AG04449 (cell line): ENCODE data around the gene OAT.

Experiments used
- CTCF ChIA-PET: fragments of 350-600 bp; formaldehyde crosslinking; extraction: SDS; loops from one replicate; lab custom pipeline; 2021; ENCODE audit warnings: antibody characterized with exemption; lab: Yijun Ruan, JAX
- POLR2A ChIA-PET: fragments of 400-600, 350-600 bp; formaldehyde crosslinking; extraction: SDS; loops from one replicate; lab custom pipeline; 2020; ENCODE audit warnings: antibody characterized with exemption, inconsistent platforms; lab: Yijun Ruan, JAX
- DNase-seq: peaks from one replicate; pipeline ENCODE4 v3.0.0-alpha.2; 2010; ENCODE audit warnings: low read depth, low spot score
- H3K4me3 ChIP-seq: 2 replicates; pipeline ENCODE4 v1.5.1; 2011; ENCODE audit warnings: low read depth, mild to moderate bottlenecking, control low read depth, low read length
- TF ChIP-seq, protein P1 (sequence below): IDR thresholded peaks from one replicate; pipeline ENCODE4 v1.5.1; 2011; ENCODE audit warnings: mild to moderate bottlenecking, moderate library complexity, low read length, control low read depth, inconsistent platforms; ENCODE audit not compliant: insufficient read depth; ENCODE audit errors: missing control alignments

Gene OAT

DNA sequence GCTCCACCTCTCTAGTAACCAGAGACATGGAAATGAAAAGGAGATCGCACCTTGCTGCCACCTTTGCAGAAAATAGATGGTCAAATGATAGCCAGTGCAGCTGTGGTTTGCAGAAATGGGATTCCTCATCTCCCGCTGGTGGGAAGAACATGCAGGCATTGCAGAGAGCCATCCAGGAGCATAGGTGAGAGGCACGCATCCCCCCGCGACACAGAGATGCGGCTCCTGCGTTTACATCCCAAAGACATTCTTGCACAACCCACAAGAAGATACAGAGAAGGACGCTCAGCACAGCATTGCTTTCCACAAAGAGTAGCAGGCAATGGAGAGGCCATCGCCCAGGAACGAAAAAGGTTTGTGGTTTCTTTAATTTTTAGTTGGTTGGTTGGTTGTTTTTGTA is 56.2 kb downstream of the OAT start:
- TF ChIP-seq, protein P1, sequence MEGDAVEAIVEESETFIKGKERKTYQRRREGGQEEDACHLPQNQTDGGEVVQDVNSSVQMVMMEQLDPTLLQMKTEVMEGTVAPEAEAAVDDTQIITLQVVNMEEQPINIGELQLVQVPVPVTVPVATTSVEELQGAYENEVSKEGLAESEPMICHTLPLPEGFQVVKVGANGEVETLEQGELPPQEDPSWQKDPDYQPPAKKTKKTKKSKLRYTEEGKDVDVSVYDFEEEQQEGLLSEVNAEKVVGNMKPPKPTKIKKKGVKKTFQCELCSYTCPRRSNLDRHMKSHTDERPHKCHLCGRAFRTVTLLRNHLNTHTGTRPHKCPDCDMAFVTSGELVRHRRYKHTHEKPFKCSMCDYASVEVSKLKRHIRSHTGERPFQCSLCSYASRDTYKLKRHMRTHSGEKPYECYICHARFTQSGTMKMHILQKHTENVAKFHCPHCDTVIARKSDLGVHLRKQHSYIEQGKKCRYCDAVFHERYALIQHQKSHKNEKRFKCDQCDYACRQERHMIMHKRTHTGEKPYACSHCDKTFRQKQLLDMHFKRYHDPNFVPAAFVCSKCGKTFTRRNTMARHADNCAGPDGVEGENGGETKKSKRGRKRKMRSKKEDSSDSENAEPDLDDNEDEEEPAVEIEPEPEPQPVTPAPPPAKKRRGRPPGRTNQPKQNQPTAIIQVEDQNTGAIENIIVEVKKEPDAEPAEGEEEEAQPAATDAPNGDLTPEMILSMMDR, result no peak
- no peak overlapping the region for H3K4me3 ChIP-seq
- POLR2A ChIA-PET, result no interaction called here
- CTCF ChIA-PET, result no interaction called here
- DNase-seq, result no peak

DNA sequence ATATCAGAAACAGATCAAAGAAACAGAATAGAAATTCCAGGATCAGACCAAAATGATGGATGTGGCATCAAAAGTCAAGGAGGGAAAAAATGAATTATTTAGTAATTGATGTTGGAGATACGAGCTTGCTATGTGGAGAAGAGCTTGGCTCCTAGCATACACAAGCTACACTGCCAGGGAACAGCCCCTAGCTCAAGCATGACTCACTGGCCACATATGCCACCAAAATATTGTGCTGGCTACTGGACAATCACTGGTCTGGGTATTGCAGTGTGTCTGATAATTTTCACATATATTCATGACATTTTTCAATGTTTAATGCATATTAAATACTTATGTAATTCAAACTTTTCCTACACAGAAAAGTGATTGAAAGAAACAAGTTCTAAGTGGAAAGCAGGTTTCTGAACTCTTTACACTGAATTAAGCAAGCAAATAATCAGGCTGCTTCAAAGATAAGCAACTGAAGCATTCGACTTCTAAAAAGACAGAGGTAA is 59.3 kb downstream of the OAT start:
- no peak for DNase-seq
- TF ChIP-seq, protein P1, result no peak
- H3K4me3 ChIP-seq, result no peak overlapping the region
- POLR2A ChIA-PET, result interaction anchor here (0.5 kb wide), 1 partner anchor 266 kb away, joined by 3 read pairs; the partner anchor contains the start of gene CHST15
- CTCF ChIA-PET, result interaction anchor here (3.2 to 3.6 kb wide), 2 partner anchors 31 to 365 kb away, joined by 11 to 16 read pairs; no protein-coding TSS in a partner anchor

DNA sequence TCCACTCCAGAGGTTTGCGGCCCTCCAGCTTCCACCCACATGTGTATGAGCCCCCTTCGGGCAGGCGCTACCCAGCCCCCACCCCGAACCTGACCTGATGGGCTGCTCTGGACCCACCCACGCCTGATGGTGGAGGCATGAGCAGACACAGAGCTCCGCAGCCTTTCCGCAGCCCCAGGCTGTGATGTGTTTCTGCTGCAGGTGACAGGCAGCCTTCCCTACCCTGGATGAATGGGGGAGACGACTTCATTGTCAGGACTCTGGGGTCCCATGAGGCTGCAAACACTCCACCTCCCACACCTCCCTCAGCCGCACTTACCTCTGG is 61.2 kb downstream of the OAT start:
- TF ChIP-seq, protein P1, result no peak
- H3K4me3 ChIP-seq, result no peak overlapping the region
- ChIA-PET CTCF (interaction anchor here (1.4 to 3.6 kb wide), 3 partner anchors 17 to 363 kb away, joined by 5 to 11 read pairs (median 11); no protein-coding TSS in a partner anchor), POLR2A (no interaction called here)
- no peak for DNase-seq

DNA sequence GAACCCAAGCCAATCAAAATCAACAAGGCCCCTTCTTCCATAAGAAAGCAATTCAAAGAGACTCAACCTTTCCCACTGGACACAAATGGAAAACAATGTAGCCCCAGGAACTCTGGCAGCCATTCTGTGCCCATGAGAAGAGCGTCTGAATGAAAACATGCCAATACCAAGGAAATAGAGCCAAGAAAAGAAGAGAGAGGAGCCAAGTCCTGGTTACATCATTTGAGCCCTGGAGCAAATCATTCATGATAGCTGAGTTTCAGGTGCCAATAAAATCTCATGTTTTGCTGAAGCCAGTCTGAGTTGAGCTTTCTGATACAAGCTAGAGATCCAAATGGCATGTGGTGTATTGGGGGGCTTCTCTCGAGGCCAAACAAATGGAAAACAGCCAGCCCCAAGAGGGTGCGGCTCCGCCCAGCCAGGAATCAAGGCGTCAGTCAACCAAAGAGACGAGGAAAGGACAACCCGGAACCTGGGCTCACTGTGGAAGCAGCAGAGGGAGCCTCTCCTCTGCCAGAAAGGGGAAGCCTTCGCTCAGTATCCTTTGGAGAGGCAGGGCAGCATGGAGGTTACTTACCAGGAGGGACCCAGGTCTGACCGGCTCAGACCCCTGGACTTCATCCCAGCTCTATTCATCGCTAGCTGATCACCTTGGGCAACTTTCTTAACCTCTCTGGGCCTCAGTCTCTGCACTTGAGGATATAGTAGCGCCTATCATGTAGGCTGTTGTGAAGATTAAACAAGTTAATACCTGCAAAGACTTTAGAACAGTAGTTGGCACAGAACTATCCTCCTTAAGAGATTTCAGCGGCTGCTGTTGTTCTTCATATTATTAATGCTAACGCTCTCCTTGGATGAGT is 61.8 kb downstream of the OAT start:
- ChIA-PET CTCF (interaction anchor here (1.4 to 3.6 kb wide), 3 partner anchors 17 to 362 kb away, joined by 5 to 11 read pairs (median 11); no protein-coding TSS in a partner anchor), POLR2A (no interaction called here)
- TF ChIP-seq, protein P1, result no peak
- no peak for DNase-seq
- no peak overlapping the region for H3K4me3 ChIP-seq

DNA sequence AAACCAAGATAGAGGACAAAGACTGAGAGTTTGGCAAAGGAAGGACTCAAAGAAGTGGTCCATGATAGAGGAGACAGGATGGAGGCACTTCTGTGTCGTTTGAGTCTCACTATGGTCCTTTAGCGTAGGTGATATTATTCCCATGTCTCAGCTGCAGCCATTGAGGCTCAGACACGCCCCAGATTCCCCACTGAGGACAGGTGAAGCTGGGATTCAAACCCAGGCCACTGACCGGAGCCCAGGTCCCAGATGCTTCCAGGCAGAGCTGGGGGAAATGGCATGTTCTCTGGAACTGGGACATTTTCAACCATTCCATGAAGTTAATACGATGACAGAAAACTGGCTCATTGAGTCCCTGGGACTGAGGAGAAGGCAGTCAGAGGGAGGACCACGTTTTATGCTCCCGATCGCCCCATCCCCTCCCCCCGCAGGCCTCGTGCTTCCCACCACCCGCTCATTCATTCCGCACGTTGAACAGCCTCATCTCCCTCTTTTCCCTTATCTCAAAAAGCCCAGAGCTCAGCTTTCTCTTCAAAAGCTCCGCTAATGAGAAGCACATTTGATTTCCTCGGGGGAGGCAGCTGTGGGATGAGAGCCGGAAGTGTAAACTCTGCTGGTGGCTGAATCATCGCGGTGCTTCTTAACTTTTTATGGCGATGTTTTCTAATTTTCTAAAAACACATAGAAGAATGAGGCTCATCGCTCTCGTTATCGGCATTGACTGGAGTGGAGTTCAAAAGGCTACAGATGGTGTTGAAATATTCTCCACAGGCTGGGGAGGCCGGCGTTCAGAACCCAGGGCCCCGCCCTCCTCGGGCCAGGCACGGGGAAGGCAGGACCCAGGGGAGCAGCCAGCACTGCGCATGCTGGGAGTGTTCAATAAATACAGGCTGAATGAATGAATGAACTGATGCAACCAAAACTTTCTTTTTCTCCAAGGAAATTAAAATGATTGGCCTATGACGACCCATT is 64.0 kb downstream of the OAT start:
- peak overlapping the region; percentile 49 for H3K4me3 ChIP-seq
- no peak for DNase-seq
- TF ChIP-seq, protein P1, result no peak
- CTCF ChIA-PET, result interaction anchor here (0.9 to 2.5 kb wide), 3 partner anchors 10 to 360 kb away, joined by 3 to 13 read pairs (median 13); no protein-coding TSS in a partner anchor
- POLR2A ChIA-PET, result no interaction called here
